Stimulated activated naive CD8-positive, alpha-beta T cell treated with anti-CD3 and anti-CD28 coated beads, Interleukin-15, Interleukin-2, amounts not matched to agents 100 U/mL and 50 U/mL, for 24 hours (primary cell): ENCODE measurements around the gene PIM2.
"Not testable (repeated sequence)": the region's sequence is repeated elsewhere in the genome, so short reads cannot be mapped to it uniquely, and the experiment has no call there.

Experiments
- ATAC-seq: fragments of 150-1000 bp; cut with Tn5 transposase; one replicate; pipeline ENCODE4 v1.10.0; 2021
- DNase-seq: peaks from one replicate; pipeline ENCODE4 v3.0.0; 2021

Gene PIM2

GRCh38 chrX:48872017-48872416 is 46.8 kb downstream of the PIM2 start:
- not testable (repeated sequence) for ATAC-seq, DNase-seq

- no peak for ATAC-seq
These were observed 54.6 kb downstream of the PIM2 start for GRCh38 chrX:48864210-48864609.

More at GRCh38 chrX:48864210-48864609, 54.6 kb downstream of the PIM2 start:
- DNase-seq: no peak
